Umbilical cord (tissue), 1 donor: ENCODE data around the gene TPM3. TPM values are rescaled to one million over a fixed set of nuclear protein-coding genes. Genes with fewer than 3 reads are reported as not detected.

ENCODE experiments used
- total RNA-seq: library from RNA; depleted of rRNA; stranded (reverse); fragments of >200 nt; gene quantifications from one replicate; pipeline ENCODE4 v1.2.3, GENCODE V29; 2014; ENCODE audit warnings: low replicate concordance; ENCODE audit not compliant: insufficient read depth

The TPM3 gene
- total RNA-seq, 1 donor from 2014 or later = 156 TPM

Other genes starting within 250 kb of the TPM3 start
- 13.5 TPM for gene DENND4B, start 245.4 kb downstream of the TPM3 start, total RNA-seq
- 22.6 TPM for gene CRTC2, start 233.5 kb downstream of the TPM3 start, total RNA-seq
- 80.9 TPM for gene SLC39A1, start 228.6 kb downstream of the TPM3 start, total RNA-seq
- 5.8 TPM for gene CREB3L4, start 224.2 kb downstream of the TPM3 start, total RNA-seq
- 120 TPM for gene JTB, start 214.4 kb downstream of the TPM3 start, total RNA-seq
- gene RAB13, start 205.8 kb downstream of the TPM3 start, total RNA-seq = 68.9 TPM
- 1,442 TPM for gene RPS27, start 201.3 kb downstream of the TPM3 start, total RNA-seq
- 0.48 TPM for gene NUP210L, start 37.0 kb downstream of the TPM3 start, total RNA-seq
- gene CFAP141, start 14.2 kb upstream of the TPM3 start, total RNA-seq = not detected
- gene UBAP2L, start 28.9 kb upstream of the TPM3 start, total RNA-seq = 31.8 TPM
- gene HAX1, start 80.5 kb upstream of the TPM3 start, total RNA-seq = 38.0 TPM
- not detected for gene AQP10, start 129.0 kb upstream of the TPM3 start, total RNA-seq
- 107 TPM for gene ATP8B2, start 133.4 kb upstream of the TPM3 start, total RNA-seq
- gene IL6R, start 213.2 kb upstream of the TPM3 start, total RNA-seq = 14.7 TPM